K562 (cell line): ENCODE measurements around the gene TOX2. TPM values are rescaled to one million over a fixed set of nuclear protein-coding genes. Genes with fewer than 3 reads are reported as not detected.

Source experiments
- ATF2 ChIP-seq: sonication (generic); formaldehyde crosslinking; IDR thresholded peaks from 2 replicates; pipeline ENCODE4 v1.8.1; 2022; ENCODE audit warnings: missing genetic modification reagents
- CREM ChIP-seq: IDR thresholded peaks from 2 replicates; pipeline ENCODE4 v1.6.1; 2014; ENCODE audit warnings: antibody characterized with exemption, low read depth
- CSDE1 ChIP-seq, 2 experiments: fragments of 450-650 bp; IDR thresholded peaks; 2 replicates each; pipeline ENCODE4 v1.6.1; 2016; ENCODE audit warnings: mild to moderate bottlenecking in 1 of 2
- ERF ChIP-seq: fragments of 450-650 bp; formaldehyde crosslinking; IDR thresholded peaks from 2 replicates; pipeline ENCODE4 v1.4.0; 2020; ENCODE audit warnings: mild to moderate bottlenecking, mixed read lengths
- ESRRA ChIP-seq: fragments of 450-650 bp; IDR thresholded peaks from 2 replicates; pipeline ENCODE4 v1.6.1; 2014; ENCODE audit warnings: low read depth, mild to moderate bottlenecking, moderate library complexity, borderline replicate concordance
- FOS ChIP-seq: IDR thresholded peaks from 3 replicates; pipeline ENCODE4 v1.6.1; 2011; ENCODE audit not compliant: insufficient read length; ENCODE audit errors: extremely low read depth
- IFI16 ChIP-seq: fragments of 250-450 bp; sonication (Bioruptor Pico); IDR thresholded peaks from 2 replicates; pipeline ENCODE4 v2.1.2; 2022; ENCODE audit warnings: mild to moderate bottlenecking, inconsistent platforms
- KLF6 ChIP-seq: fragments of 250-450 bp; sonication (Bioruptor Pico); IDR thresholded peaks from 2 replicates; pipeline ENCODE4 v1.4.0; 2020; ENCODE audit warnings: mild to moderate bottlenecking, moderate library complexity, borderline replicate concordance
- NFE2L1 ChIP-seq: fragments of 450-650 bp; IDR thresholded peaks from 2 replicates; pipeline ENCODE4 v1.6.1; 2016; ENCODE audit warnings: missing genetic modification characterization, low read depth, mild to moderate bottlenecking, missing compliant biosample characterization, moderate library complexity, borderline replicate concordance
- POU5F1 ChIP-seq: fragments of 150-350 bp; IDR thresholded peaks from 2 replicates; pipeline ENCODE4 v1.6.1; 2014; ENCODE audit warnings: borderline replicate concordance, low read length, low read depth, mild to moderate bottlenecking; ENCODE audit not compliant: partially characterized antibody
- RBFOX2 ChIP-seq: fragments of 200-400 bp; formaldehyde crosslinking; IDR thresholded peaks from 2 replicates; pipeline ENCODE4 v1.6.1; 2017; ENCODE audit warnings: low read depth, mild to moderate bottlenecking, low read length, moderate library complexity
- RBM17 ChIP-seq: fragments of 200-400 bp; formaldehyde crosslinking; IDR thresholded peaks from 2 replicates; pipeline ENCODE4 v1.6.1; 2017; ENCODE audit warnings: low read depth, mild to moderate bottlenecking, low read length, borderline replicate concordance
- SMARCC2 ChIP-seq: fragments of 450-650 bp; IDR thresholded peaks from 2 replicates; pipeline ENCODE4 v1.6.1; 2017; ENCODE audit warnings: antibody characterized with exemption, moderate library complexity, mild to moderate bottlenecking, low read depth
- SMC3 ChIP-seq: conservative IDR thresholded peaks from 2 replicates; pipeline ENCODE4 v1.6.1; 2011; ENCODE audit warnings: low read depth, low read length, improper control_type of control experiment; ENCODE audit not compliant: insufficient read depth
- TEAD4 ChIP-seq, 2 experiments: sonication (generic) in 1 of 2; formaldehyde crosslinking in 1 of 2; IDR thresholded peaks; 2 replicates each; pipeline versions ENCODE4 v1.6.1 to v1.8.0; 2012 to 2022; ENCODE audit warnings: borderline replicate concordance in 1 of 2, inconsistent platforms in 1 of 2, low read length in 1 of 2, mild to moderate bottlenecking in 1 of 2, missing genetic modification reagents in 1 of 2
- TGIF2 ChIP-seq: sonication (generic); formaldehyde crosslinking; IDR thresholded peaks from 2 replicates; pipeline ENCODE4 v1.8.1; 2022; ENCODE audit warnings: mild to moderate bottlenecking, missing genetic modification reagents, moderate library complexity
- TRIM24 ChIP-seq, 2 experiments: fragments of 450-650 bp; IDR thresholded peaks; 2 replicates each; pipeline ENCODE4 v1.6.1; 2016
- ZKSCAN8 ChIP-seq: fragments of 200-800 bp; sonication (Bioruptor generic); IDR thresholded peaks from 2 replicates; pipeline ENCODE4 v1.6.1; 2016; ENCODE audit warnings: missing genetic modification characterization, missing compliant biosample characterization
- ZNF133 ChIP-seq: fragments of 250-450 bp; sonication (Bioruptor Pico); IDR thresholded peaks from 2 replicates; pipeline ENCODE4 v1.4.0; 2020; ENCODE audit warnings: mild to moderate bottlenecking
- ZNF146 ChIP-seq: IDR thresholded peaks from one replicate; pipeline ENCODE4 v1.6.1; 2018; ENCODE audit warnings: missing compliant biosample characterization; ENCODE audit not compliant: unreplicated experiment
- ZNF224 ChIP-seq: sonication (generic); formaldehyde crosslinking; IDR thresholded peaks from 2 replicates; pipeline ENCODE4 v1.8.0; 2022; ENCODE audit warnings: mild to moderate bottlenecking, missing genetic modification reagents
- ZNF253 ChIP-seq: fragments of 250-450 bp; sonication (Bioruptor Pico); conservative IDR thresholded peaks from 2 replicates; pipeline ENCODE4 v1.6.1; 2021; ENCODE audit warnings: mild to moderate bottlenecking
- ZNF449 ChIP-seq: fragments of 250-450 bp; sonication (Bioruptor Pico); IDR thresholded peaks from 2 replicates; pipeline ENCODE4 v1.8.0; 2022; ENCODE audit warnings: moderate library complexity, mild to moderate bottlenecking, inconsistent platforms
- ZNF655 ChIP-seq: fragments of 250-450 bp; sonication (Bioruptor Pico); IDR thresholded peaks from 2 replicates; pipeline ENCODE4 v1.5.0; 2021
- polyA plus RNA-seq, 8 experiments: library from polyadenylated mRNA; depleted of rRNA in 4 of 8; stranded (reverse) in 5 of 8; unstranded in 3 of 8; fragments of >200 nt; fragmentation: Nextera tagmentation in 2 of 8; fragmentation: Illumina TruSeq in 1 of 8; extraction: Ambion mirVana in 2 of 8; extraction: Trizol in 1 of 8; gene quantifications; 2 replicates each; pipeline versions ENCODE4 v1.2.1 to v1.2.3, GENCODE V29; 2011 to 2014; ENCODE audit warnings: inconsistent platforms in 1 of 8, missing spikeins in 1 of 8
- total RNA-seq, 7 experiments: library from RNA; depleted of rRNA in 6 of 7; stranded (reverse); fragments of >200 nt in 6 of 7; fragmentation: Illumina TruSeq in 2 of 7; extraction: Trizol in 2 of 7; gene quantifications; 2 replicates each; pipeline versions ENCODE4 v1.2.1 to v1.2.3, GENCODE V29; 2011 to 2021; ENCODE audit warnings: low replicate concordance in 1 of 7

Gene TOX2
- total and polyA plus RNA-seq, 9 of the 15 experiments (the other 6 are each of a cell fraction or from before 2014, with no cell fraction given): not detected

DNA sequence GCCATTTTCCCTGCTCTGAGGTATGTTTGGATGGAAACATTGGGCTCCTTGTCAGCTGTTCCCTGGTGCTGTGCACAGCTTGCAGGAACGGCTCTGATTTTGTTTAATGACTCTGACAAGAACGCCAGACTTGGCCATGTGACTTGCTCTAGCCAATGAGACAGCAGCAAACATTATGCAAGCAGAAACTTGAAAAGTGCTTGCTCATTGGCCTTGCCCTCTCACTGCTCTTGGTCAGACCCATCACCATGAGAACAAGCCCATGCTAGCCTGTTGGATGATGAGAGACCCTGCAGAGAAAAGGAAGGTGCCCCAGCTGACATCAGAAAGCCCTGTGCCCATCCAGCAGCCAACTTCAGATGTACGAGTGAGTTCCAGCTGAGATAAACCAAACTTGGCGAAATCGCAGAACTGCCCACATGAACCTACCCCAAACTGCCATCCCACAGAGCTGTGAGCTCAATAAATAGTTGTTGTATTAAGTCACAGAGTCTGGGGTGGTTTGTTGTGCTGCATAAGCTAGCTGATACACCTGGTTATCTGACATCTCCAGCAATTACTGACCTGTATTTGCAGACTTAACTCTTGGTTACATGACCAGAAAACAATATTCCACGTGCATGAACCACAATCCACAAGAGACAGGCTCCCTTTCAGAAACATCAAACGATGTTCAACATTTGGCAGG is 175.5 kb downstream of the TOX2 start (continued):
- TF ChIP-seq ZNF146 (CRISPR knock-in tag): no peak
- TF ChIP-seq ZKSCAN8 (CRISPR knock-in tag): no peak
- 0 out of 2 replicates have a peak, but pooled peaks have one; percentile 20 for TF ChIP-seq CREM
- no peak for TF ChIP-seq POU5F1
- no peak for TF ChIP-seq ZNF224 (CRISPR knock-in tag)
- no peak for TF ChIP-seq IFI16 (CRISPR knock-in tag)
- no peak for TF ChIP-seq TGIF2 (CRISPR knock-in tag)
- peak; percentile 78 for TF ChIP-seq FOS
- no peak for TF ChIP-seq TRIM24 (IDR thresholded peaks at IDR 0.05)
- no peak for TF ChIP-seq ESRRA
- no peak for TF ChIP-seq RBM17
- TF ChIP-seq SMC3: no peak
- TF ChIP-seq ZNF655 (CRISPR knock-in tag): no peak
- no peak for TF ChIP-seq ATF2 (CRISPR knock-in tag)
- TF ChIP-seq NFE2L1: 0 out of 2 replicates have a peak, but pooled peaks have one; percentile 10
- TF ChIP-seq ERF (CRISPR knock-in tag): no peak
- TF ChIP-seq SMARCC2: no peak
- TF ChIP-seq ZNF449 (CRISPR knock-in tag): no peak
- no peak for TF ChIP-seq RBFOX2
- TF ChIP-seq CSDE1 (IDR thresholded peaks at IDR 0.05): no peak
- no peak for TF ChIP-seq ZNF253
- no peak for TF ChIP-seq ZNF133
- no peak for TF ChIP-seq KLF6 (CRISPR knock-in tag)
- TF ChIP-seq TEAD4 (IDR thresholded peaks at IDR 0.05; ENCODE audit: low read length): no peak
- no peak for TF ChIP-seq TEAD4 (CRISPR knock-in tag; IDR thresholded peaks at IDR 0.05; ENCODE audit: borderline replicate concordance)
